ENCODE data around the gene TRNP1. TPM values are rescaled to one million over a fixed set of nuclear protein-coding genes. Genes with fewer than 3 reads are reported as not detected.

The TRNP1 gene
- total and polyA plus RNA-seq, 2 of the 4 experiments (the other 2 are of a cell fraction) = 63.3 to 91.6 TPM

DNA sequence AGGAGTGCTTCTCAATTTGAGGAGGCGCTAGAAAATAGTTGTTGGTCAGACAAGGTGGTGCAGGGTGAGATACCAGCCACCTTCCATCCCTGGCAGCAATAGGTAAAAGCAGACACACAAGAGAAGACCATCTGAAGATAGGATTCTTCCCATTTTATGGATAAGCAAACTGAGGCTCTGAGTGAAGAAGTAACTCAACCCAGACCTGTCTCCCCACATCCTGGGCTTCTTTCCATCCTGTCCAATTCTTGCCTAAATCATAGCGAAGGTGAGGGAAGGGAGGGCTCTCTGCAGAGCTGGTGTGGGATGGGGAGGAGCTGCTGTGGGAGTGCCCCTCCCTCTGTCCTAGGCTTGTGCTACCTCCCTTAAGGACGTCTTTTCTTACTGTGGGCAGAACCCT, 21.9 kb upstream of the TRNP1 start:
- no peak overlapping the region for H3K27ac ChIP-seq (ENCODE audit: insufficient read depth, low read length)
- intact Hi-C loops (cut with micrococcal nuclease) = no loop called here
- peak overlapping the region; percentile 58; the same call in 1 of the 2 replicates for H3K4ac ChIP-seq (ENCODE audit: low read depth, low read length)
- H2AK5ac ChIP-seq (ENCODE audit: low read depth, low read length) = 0 out of 2 replicates have a peak overlapping the region, but pooled peaks have one; percentile 46
- dilution Hi-C loops (cut with HindIII; ENCODE audit: low sequenced_read_pairs, unreplicated experiment) = no loop called here
- H3K14ac ChIP-seq (replicated peaks; ENCODE audit: low read depth, low read length) = no peak overlapping the region
- H4K8ac ChIP-seq (ENCODE audit: low read depth in 2 of 2, low read length in 2 of 2) = no peak overlapping the region
- peaks cover 5% of the 10 kb centered on the region; the same call in 1 of the 2 replicates for H3K4me1 ChIP-seq (ENCODE audit: control insufficient read depth, insufficient read depth, low read length)
- CTCF ChIA-PET = no interaction called here
- no peaks in the 10 kb centered on the region for H4K20me1 ChIP-seq (ENCODE audit: insufficient read depth, low read length)
- no peak overlapping the region for H3K9ac ChIP-seq (ENCODE audit: low read depth, low read length)
- H3K27me3 ChIP-seq (ENCODE audit: control insufficient read depth, insufficient read depth, low read length) = no peaks in the 10 kb centered on the region
- no peaks in the 10 kb centered on the region for H3K36me3 ChIP-seq (ENCODE audit: control insufficient read depth, insufficient read depth, low read length)
- 0 out of 2 replicates have a peak overlapping the region, but pooled peaks have one; percentile 14 for H2BK120ac ChIP-seq (ENCODE audit: low read depth, low read length)
- peak overlapping the region; percentile 26 for H2AK9ac ChIP-seq (replicated peaks; ENCODE audit: low read depth, low read length, poor library complexity)
- peak overlapping the region; percentile 66 for H2AFZ ChIP-seq (replicated peaks; ENCODE audit: low read length, poor library complexity)
- no TSS peak for BruUV-seq (replicated peaks)
- no peak overlapping the region for H2BK5ac ChIP-seq (ENCODE audit: low read depth, low read length, poor library complexity, severe bottlenecking)
- H3K4me3 ChIP-seq (ENCODE audit: insufficient read depth, low read depth, low read length) = no peak overlapping the region
- no peak overlapping the region for H4K5ac ChIP-seq (ENCODE audit: low read depth, low read length)
- TF ChIP-seq, protein P1, sequence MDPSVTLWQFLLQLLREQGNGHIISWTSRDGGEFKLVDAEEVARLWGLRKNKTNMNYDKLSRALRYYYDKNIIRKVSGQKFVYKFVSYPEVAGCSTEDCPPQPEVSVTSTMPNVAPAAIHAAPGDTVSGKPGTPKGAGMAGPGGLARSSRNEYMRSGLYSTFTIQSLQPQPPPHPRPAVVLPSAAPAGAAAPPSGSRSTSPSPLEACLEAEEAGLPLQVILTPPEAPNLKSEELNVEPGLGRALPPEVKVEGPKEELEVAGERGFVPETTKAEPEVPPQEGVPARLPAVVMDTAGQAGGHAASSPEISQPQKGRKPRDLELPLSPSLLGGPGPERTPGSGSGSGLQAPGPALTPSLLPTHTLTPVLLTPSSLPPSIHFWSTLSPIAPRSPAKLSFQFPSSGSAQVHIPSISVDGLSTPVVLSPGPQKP (IDR thresholded peaks at IDR 0.05; ENCODE audit: borderline replicate concordance, low read depth, low read length) = no peak
- TF ChIP-seq, protein P2, sequence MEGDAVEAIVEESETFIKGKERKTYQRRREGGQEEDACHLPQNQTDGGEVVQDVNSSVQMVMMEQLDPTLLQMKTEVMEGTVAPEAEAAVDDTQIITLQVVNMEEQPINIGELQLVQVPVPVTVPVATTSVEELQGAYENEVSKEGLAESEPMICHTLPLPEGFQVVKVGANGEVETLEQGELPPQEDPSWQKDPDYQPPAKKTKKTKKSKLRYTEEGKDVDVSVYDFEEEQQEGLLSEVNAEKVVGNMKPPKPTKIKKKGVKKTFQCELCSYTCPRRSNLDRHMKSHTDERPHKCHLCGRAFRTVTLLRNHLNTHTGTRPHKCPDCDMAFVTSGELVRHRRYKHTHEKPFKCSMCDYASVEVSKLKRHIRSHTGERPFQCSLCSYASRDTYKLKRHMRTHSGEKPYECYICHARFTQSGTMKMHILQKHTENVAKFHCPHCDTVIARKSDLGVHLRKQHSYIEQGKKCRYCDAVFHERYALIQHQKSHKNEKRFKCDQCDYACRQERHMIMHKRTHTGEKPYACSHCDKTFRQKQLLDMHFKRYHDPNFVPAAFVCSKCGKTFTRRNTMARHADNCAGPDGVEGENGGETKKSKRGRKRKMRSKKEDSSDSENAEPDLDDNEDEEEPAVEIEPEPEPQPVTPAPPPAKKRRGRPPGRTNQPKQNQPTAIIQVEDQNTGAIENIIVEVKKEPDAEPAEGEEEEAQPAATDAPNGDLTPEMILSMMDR (conservative IDR thresholded peaks at IDR 0.05; ENCODE audit: low read depth, low read length) = no peak
- no peak for TF ChIP-seq CHD1 (IDR thresholded peaks at IDR 0.05; ENCODE audit: low read depth, low read length)
- TF ChIP-seq POLR2A (IDR thresholded peaks at IDR 0.05; ENCODE audit: low read depth, low read length) = no peak
- TF ChIP-seq NFE2L2 (IDR thresholded peaks at IDR 0.05; ENCODE audit: low read depth, low read length) = no peak
- TF ChIP-seq RCOR1 (IDR thresholded peaks at IDR 0.05; ENCODE audit: insufficient replicate concordance, low read length) = no peak
- TF ChIP-seq MAFK (IDR thresholded peaks at IDR 0.05; ENCODE audit: low read depth, low read length) = no peak
- TF ChIP-seq MAZ (IDR thresholded peaks at IDR 0.05; ENCODE audit: borderline replicate concordance, low read depth, low read length) = no peak
- TF ChIP-seq, protein P3, sequence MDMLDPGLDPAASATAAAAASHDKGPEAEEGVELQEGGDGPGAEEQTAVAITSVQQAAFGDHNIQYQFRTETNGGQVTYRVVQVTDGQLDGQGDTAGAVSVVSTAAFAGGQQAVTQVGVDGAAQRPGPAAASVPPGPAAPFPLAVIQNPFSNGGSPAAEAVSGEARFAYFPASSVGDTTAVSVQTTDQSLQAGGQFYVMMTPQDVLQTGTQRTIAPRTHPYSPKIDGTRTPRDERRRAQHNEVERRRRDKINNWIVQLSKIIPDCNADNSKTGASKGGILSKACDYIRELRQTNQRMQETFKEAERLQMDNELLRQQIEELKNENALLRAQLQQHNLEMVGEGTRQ (IDR thresholded peaks at IDR 0.05; ENCODE audit: low read depth, low read length) = no peak
- no peak for TF ChIP-seq BHLHE40 (IDR thresholded peaks at IDR 0.05; ENCODE audit: low read depth, low read length)
- TF ChIP-seq MXI1 (IDR thresholded peaks at IDR 0.05; ENCODE audit: borderline replicate concordance, low read depth, low read length) = no peak
- TF ChIP-seq RFX5 (IDR thresholded peaks at IDR 0.05; ENCODE audit: low read depth, low read length) = no peak
- no peak for TF ChIP-seq RAD21 (IDR thresholded peaks at IDR 0.05; ENCODE audit: low read length)
- no peak for TF ChIP-seq CEBPB (IDR thresholded peaks at IDR 0.05; ENCODE audit: low read depth, low read length)
- no peak overlapping the region for H4K91ac ChIP-seq (ENCODE audit: insufficient read depth, low read depth, low read length)
- in situ Hi-C loops (cut with MboI; ENCODE audit: low sequenced_read_pairs) = no loop called here
- H3K9me3 ChIP-seq (ENCODE audit: control insufficient read depth, insufficient read depth, low read length) = no peaks in the 10 kb centered on the region
- DNase-seq (no peak), ATAC-seq (ENCODE audit: low read depth) (no peak)
- no peaks in the 10 kb centered on the region for H3K79me1 ChIP-seq (ENCODE audit: low read depth in 1 of 2, low read length in 2 of 2)
- no peak overlapping the region for H3K23ac ChIP-seq (ENCODE audit: low read depth, low read length)
- WGBS, 2 experiments (ENCODE audit: extremely low coverage in 2 of 2, insufficient read length in 1 of 2) = no CpG with 5 or more reads among the region's 3 CpGs
- no peak overlapping the region for H3K18ac ChIP-seq (ENCODE audit: low read depth, low read length)
- POLR2A ChIA-PET (ENCODE audit: unreplicated experiment) = no interaction called here
- no peak overlapping the region for H2BK15ac ChIP-seq (ENCODE audit: low read depth, low read length)
- peaks cover 12% of the 10 kb centered on the region; the same call in 1 of the 2 replicates for H3K9me1 ChIP-seq (ENCODE audit: insufficient read depth, low read length)
- no peak overlapping the region for H3K4me2 ChIP-seq (ENCODE audit: low read depth, low read length)
- no peak overlapping the region; the same call in none of the 2 replicates for H2BK20ac ChIP-seq (ENCODE audit: low read depth, low read length)
- H3K56ac ChIP-seq (ENCODE audit: extremely low read depth, insufficient read depth, low read length) = no peak overlapping the region
